ENCODE results near the gene PLAAT1.
A peak's percentile ranks its signal among the peaks of the same experiment; 100 is the strongest.

PLAAT1 gene

DNA sequence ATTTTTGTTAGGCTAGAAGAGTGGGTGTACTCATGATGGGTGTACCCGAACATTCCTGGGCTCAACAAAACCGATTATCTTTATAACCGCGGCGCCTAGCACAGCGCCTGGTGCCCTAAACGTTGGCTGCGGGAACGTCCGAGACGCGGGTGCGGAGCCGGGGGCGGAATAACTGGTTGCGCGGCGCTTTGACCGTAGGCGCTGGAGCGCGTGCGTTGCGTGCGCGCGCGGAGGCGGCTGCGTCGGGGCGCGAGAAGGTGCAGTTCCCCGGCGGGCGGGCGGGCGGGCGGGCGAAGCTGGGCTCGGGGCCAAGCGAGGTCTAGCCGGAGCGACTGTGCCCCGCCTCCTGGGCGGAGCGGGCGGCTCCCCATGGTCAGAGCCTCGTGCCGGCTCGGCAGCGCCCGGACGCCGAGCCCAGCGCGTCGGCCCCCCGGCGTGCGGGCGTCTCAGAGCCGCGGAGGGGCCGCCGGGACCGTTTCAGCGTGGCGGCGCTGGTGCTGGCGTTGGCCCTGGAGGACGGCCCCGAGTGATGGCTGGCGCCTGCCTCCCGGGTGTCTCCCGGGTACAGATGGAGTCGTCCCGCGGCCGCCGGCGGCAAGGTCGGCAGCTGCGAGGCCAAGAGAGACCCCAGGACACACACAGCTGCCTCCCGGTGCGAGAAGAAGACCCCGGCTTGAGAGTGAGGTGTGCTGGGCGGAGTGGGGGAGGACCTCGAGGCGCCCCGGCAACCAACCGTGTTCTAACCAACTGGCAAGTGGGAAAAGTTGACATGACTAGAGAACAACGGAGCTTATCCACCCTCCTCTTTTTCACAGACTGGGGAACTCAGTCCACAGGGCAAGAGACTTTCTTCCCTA is at the start of gene PLAAT1:
PLAAT1 (plus strand) TSS at position 373 of the 857 bp plus-strand sequence. CDS start 14,429 bp downstream, outside the sequence.
- TF ChIP-seq, protein P1, sequence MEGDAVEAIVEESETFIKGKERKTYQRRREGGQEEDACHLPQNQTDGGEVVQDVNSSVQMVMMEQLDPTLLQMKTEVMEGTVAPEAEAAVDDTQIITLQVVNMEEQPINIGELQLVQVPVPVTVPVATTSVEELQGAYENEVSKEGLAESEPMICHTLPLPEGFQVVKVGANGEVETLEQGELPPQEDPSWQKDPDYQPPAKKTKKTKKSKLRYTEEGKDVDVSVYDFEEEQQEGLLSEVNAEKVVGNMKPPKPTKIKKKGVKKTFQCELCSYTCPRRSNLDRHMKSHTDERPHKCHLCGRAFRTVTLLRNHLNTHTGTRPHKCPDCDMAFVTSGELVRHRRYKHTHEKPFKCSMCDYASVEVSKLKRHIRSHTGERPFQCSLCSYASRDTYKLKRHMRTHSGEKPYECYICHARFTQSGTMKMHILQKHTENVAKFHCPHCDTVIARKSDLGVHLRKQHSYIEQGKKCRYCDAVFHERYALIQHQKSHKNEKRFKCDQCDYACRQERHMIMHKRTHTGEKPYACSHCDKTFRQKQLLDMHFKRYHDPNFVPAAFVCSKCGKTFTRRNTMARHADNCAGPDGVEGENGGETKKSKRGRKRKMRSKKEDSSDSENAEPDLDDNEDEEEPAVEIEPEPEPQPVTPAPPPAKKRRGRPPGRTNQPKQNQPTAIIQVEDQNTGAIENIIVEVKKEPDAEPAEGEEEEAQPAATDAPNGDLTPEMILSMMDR (IDR thresholded peaks at IDR 0.05; ENCODE audit: borderline replicate concordance, control extremely low read depth, extremely low read depth, insufficient read depth, missing control alignments): no peak
- DNase-seq (ENCODE audit: low spot score): peak; percentile 74
- in situ Hi-C loops (cut with MboI; ENCODE audit: low sequenced_read_pairs, unreplicated experiment): no loop called here

DNA sequence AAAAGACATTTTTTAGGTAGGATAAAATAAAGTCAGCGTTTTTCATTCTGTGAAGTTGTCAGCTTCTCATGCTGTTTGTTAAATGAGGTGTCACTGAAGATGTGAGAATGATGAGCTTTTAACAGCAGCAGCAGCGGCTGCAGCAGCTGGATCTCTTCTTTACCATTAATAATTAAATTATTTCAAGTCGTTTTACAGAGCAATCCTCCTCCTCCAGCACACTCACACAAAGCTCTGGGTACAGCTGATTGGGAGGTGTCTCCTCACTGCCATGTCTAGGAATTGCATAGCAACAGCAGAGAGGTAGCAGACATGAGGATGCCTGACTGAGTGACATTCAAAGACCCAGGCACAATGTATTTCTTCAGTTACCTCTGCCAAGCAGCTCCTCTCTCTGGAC is 46.7 kb upstream of the PLAAT1 start:
- TF ChIP-seq, protein P1 (IDR thresholded peaks at IDR 0.05; ENCODE audit: borderline replicate concordance, control extremely low read depth, extremely low read depth, insufficient read depth, missing control alignments): no peak
- in situ Hi-C loops (cut with MboI; ENCODE audit: low sequenced_read_pairs, unreplicated experiment): no loop called here
- no peak for DNase-seq (ENCODE audit: low spot score)

DNA sequence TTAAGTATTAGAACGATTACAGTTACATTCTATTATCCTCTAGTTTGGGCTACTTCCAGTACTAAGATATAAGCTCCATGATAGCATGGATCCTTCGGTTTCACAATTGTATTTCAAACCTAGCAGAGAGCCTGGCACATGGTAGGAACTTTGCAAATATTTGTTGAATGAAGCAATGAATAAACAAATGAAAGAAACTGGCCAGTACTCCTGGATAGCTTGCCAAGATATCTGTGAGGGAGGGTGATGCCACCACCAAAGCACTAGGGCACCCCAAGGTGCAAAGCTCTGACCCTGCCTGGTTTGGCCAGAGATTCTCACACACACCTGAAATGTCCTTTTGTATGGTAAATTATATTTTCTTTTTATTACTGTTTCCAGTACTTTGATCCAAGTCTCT is 44.3 kb upstream of the PLAAT1 start:
- DNase-seq (ENCODE audit: low spot score): no peak
- in situ Hi-C loops (cut with MboI; ENCODE audit: low sequenced_read_pairs, unreplicated experiment): no loop called here
- TF ChIP-seq, protein P1 (IDR thresholded peaks at IDR 0.05; ENCODE audit: borderline replicate concordance, control extremely low read depth, extremely low read depth, insufficient read depth, missing control alignments): no peak

DNA sequence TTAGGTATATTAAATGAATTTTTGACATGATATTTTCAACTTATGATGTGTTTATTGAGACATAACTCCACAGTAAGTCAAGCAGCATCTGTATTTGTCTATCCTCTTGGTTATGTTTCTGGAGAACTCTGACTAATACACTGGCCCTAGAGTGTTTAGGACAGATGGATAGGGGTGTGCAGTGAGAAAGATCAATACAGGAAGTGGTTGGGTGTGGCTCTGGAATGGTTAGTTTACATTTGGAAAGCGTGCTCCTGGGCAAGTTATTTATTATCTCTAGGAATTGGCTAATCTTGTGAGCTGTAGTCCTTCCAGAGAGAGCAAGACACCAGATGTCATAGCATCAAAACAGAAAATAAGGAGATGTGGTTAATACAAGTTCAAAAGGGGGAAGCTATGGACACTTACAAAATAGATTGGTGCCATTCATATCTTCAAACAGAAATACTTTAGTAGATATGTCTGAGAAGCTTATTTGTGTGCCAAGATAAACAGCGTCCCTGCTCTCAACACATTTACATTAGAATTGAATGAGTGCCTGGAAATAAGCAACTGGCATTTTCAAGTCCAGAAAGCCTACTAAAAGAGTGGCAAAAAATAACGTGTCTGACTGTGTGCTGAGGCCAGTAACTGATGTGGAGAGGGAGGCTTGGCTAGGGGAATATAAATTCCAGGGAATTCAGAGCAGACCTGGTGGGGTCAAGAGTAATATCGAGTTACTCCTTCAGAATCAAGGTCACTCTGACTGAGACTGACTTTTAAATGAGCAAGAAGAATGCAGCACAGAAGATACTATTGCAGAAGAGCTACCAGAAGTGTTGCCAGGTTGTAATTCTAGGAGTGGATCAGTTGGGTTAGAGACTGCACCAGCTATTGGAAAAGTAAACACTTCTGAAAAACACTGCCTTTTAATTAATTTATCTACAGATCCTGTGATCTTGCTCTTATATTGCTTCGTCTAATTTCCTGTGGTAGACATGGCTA is 33.4 kb upstream of the PLAAT1 start:
- in situ Hi-C loops (cut with MboI; ENCODE audit: low sequenced_read_pairs, unreplicated experiment): no loop called here
- TF ChIP-seq, protein P1 (IDR thresholded peaks at IDR 0.05; ENCODE audit: borderline replicate concordance, control extremely low read depth, extremely low read depth, insufficient read depth, missing control alignments): no peak
- no peak for DNase-seq (ENCODE audit: low spot score)

DNA sequence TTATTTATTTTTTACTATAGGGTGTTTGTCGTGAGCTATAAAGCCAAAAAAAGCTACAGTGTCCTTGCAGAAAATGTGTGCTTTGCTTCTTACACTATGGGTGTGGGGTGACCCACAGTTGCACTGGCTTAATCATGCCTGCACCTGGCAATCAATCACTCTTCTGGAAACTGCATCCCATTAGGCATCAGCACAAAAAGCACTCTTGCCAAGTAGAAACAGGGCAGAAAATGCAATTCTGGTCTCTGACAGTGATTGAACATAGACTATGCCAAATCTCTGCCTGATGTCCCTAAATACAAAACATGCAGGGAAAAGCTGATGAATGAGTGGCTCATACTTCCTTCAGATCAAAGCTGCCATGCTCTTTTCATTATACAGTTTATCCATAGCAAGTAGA is 30.4 kb upstream of the PLAAT1 start:
- DNase-seq (ENCODE audit: low spot score): no peak
- TF ChIP-seq, protein P1 (IDR thresholded peaks at IDR 0.05; ENCODE audit: borderline replicate concordance, control extremely low read depth, extremely low read depth, insufficient read depth, missing control alignments): no peak
- in situ Hi-C loops (cut with MboI; ENCODE audit: low sequenced_read_pairs, unreplicated experiment): no loop called here

DNA sequence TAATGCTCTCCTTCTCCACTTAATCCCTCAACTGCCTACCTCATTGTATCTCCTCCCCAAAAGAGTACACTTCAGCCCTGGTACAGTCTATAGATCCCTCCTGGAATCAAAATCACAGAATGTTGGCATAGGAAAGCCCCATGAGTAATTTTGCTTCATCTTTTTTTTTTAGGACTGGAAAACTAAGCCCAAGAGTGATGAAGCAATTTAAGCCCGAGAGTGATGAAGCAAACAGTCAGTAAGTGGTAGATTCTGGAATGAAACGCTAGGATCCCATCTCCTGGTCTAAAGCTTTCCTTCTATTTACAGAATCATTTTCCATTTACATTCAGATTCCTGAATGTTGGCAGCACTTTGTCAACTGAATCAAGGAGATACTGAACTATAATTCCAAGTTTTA is 29.8 kb upstream of the PLAAT1 start:
- in situ Hi-C loops (cut with MboI; ENCODE audit: low sequenced_read_pairs, unreplicated experiment): no loop called here
- TF ChIP-seq, protein P1 (IDR thresholded peaks at IDR 0.05; ENCODE audit: borderline replicate concordance, control extremely low read depth, extremely low read depth, insufficient read depth, missing control alignments): no peak
- DNase-seq (ENCODE audit: low spot score): no peak

All from GM13976 (cell line).